H1 (cell line): Measurements from ENCODE around the gene DDI2. TPM values are rescaled to one million over a fixed set of nuclear protein-coding genes. Genes with fewer than 3 reads are reported as not detected.

Source experiments
- CTCF ChIA-PET: fragments of 300-600 bp; sonication (Branson Sonifier 250); formaldehyde crosslinking; loops from one replicate; lab custom pipeline; 2021; ENCODE audit not compliant: partially characterized antibody; lab: Charles Lee
- POLR2A ChIA-PET: fragments of 300-600 bp; sonication (Branson Sonifier 250); formaldehyde crosslinking; loops from one replicate; lab custom pipeline; 2021; ENCODE audit warnings: inconsistent platforms; ENCODE audit not compliant: partially characterized antibody; lab: Charles Lee
- DNase-seq, 2 experiments: peaks; one replicate each; pipeline versions ENCODE4 v3.0.0 to v3.0.0-alpha.2; 2010 to 2022; ENCODE audit warnings: low spot score in 2 of 2, low read depth in 1 of 2, mixed read lengths in 1 of 2
- FAIRE-seq: peaks from 2 replicates; lab custom pipeline; 2011; peaks lifted over from hg19 to GRCh38; lab: Jason Lieb, UNC
- H2AFZ ChIP-seq: 2 replicates; pipeline ENCODE4 v1.8.1; 2012; ENCODE audit warnings: low read length, inconsistent platforms
- H2AK5ac ChIP-seq: 2 replicates; pipeline ENCODE4 v1.6.1; 2013; ENCODE audit warnings: low read depth, low read length
- H2BK120ac ChIP-seq: replicated peaks from 2 replicates; pipeline ENCODE3; 2013; ENCODE audit warnings: low read depth, low read length, inconsistent platforms
- H2BK12ac ChIP-seq: 2 replicates; pipeline ENCODE4 v1.6.1; 2013; ENCODE audit warnings: low read depth, low read length
- H2BK15ac ChIP-seq: 2 replicates; pipeline ENCODE4 v1.6.1; 2013; ENCODE audit warnings: low read length
- H2BK20ac ChIP-seq: 2 replicates; pipeline ENCODE4 v1.6.1; 2013; ENCODE audit warnings: low read length
- H2BK5ac ChIP-seq: 2 replicates; pipeline ENCODE4 v1.6.1; 2013; ENCODE audit warnings: low read depth, low read length
- H3K14ac ChIP-seq: 2 replicates; pipeline ENCODE4 v1.6.1; 2013; ENCODE audit warnings: inconsistent platforms; ENCODE audit not compliant: insufficient read length
- H3K18ac ChIP-seq: 2 replicates; pipeline ENCODE4 v1.6.1; 2013; ENCODE audit warnings: low read length; ENCODE audit errors: extremely low read depth
- H3K23ac ChIP-seq: 2 replicates; pipeline ENCODE4 v1.6.1; 2013; ENCODE audit warnings: inconsistent platforms; ENCODE audit not compliant: insufficient read length
- H3K23me2 ChIP-seq: 2 replicates; pipeline ENCODE4 v1.6.1; 2013; ENCODE audit warnings: low read depth, low read length
- H3K27ac ChIP-seq: 2 replicates; pipeline ENCODE4 v1.6.1; 2011; ENCODE audit warnings: low read depth, low read length, inconsistent platforms
- H3K27me3 ChIP-seq, 4 experiments: replicated peaks in 1 of 4; 1 replicate in 1 of 4; 2 replicates in 3 of 4; pipeline versions ENCODE4 v1.6.1 to v1.8.1; 2011 to 2013; ENCODE audit warnings: low read length in 3 of 4, mild to moderate bottlenecking in 3 of 4, inconsistent platforms in 2 of 4, mixed read lengths in 2 of 4, moderate library complexity in 1 of 4; ENCODE audit not compliant: control insufficient read depth in 3 of 4, insufficient read depth in 3 of 4; ENCODE audit errors: extremely low read depth in 1 of 4
- H3K36me3 ChIP-seq, 4 experiments: 2 replicates each; pipeline versions ENCODE4 v1.6.1 to v1.8.1; 2011 to 2013; ENCODE audit warnings: mild to moderate bottlenecking in 4 of 4, low read length in 3 of 4, moderate library complexity in 2 of 4, control low read depth in 1 of 4, inconsistent platforms in 1 of 4; ENCODE audit not compliant: insufficient read depth in 4 of 4, control insufficient read depth in 2 of 4
- H3K4ac ChIP-seq: replicated peaks from 2 replicates; pipeline ENCODE3; 2013; ENCODE audit warnings: low read length, low read depth, mixed read lengths, inconsistent platforms; ENCODE audit not compliant: insufficient read length
- H3K4me1 ChIP-seq, 4 experiments: replicated peaks in 1 of 4; 1 replicate in 1 of 4; 2 replicates in 3 of 4; pipeline versions ENCODE4 v1.6.1 to v1.8.1; 2011 to 2013; ENCODE audit warnings: low read length in 3 of 4, inconsistent platforms in 2 of 4, mixed read lengths in 1 of 4; ENCODE audit not compliant: insufficient read depth in 4 of 4, control insufficient read depth in 3 of 4
- H3K4me2 ChIP-seq, 2 experiments: 2 replicates each; pipeline versions ENCODE4 v1.6.1 to v1.8.1; 2011 to 2013; ENCODE audit warnings: low read depth in 2 of 2, low read length in 2 of 2, control low read depth in 1 of 2, inconsistent platforms in 1 of 2, mild to moderate bottlenecking in 1 of 2; ENCODE audit not compliant: insufficient read depth in 1 of 2
- H3K4me3 ChIP-seq, 4 experiments: fragments of 200-600, 300-600 bp in 1 of 4; sonication (generic), shearing (Covaris generic), sonication (Bioruptor Twin) in 1 of 4; 2 replicates each; pipeline versions ENCODE4 v1.5.1 to v1.8.1; 2011 to 2016; ENCODE audit warnings: low read length in 4 of 4, low read depth in 3 of 4, control low read depth in 2 of 4, inconsistent platforms in 2 of 4, mild to moderate bottlenecking in 2 of 4, mixed read lengths in 1 of 4, moderate library complexity in 1 of 4; ENCODE audit not compliant: insufficient read depth in 2 of 4; ENCODE audit errors: extremely low read depth in 1 of 4
- H3K56ac ChIP-seq: replicated peaks from 2 replicates; pipeline ENCODE3; 2013; ENCODE audit warnings: low read depth, mild to moderate bottlenecking, mixed read lengths, low read length, inconsistent platforms; ENCODE audit not compliant: insufficient read length
- H3K79me1 ChIP-seq: 2 replicates; pipeline ENCODE4 v1.6.1; 2013; ENCODE audit warnings: low read depth, low read length, control low read depth
- H3K79me2 ChIP-seq, 2 experiments: 2 replicates each; pipeline versions ENCODE4 v1.6.1 to v1.8.1; 2012 to 2013; ENCODE audit warnings: low read length in 2 of 2, mild to moderate bottlenecking in 2 of 2, inconsistent platforms in 1 of 2; ENCODE audit not compliant: insufficient read depth in 2 of 2, control insufficient read depth in 1 of 2
- H3K9ac ChIP-seq, 4 experiments: replicated peaks in 1 of 4; 1 replicate in 1 of 4; 2 replicates in 3 of 4; pipeline versions ENCODE4 v1.6.1 to v1.8.1; 2011 to 2013; ENCODE audit warnings: low read depth in 3 of 4, low read length in 3 of 4, control low read depth in 2 of 4, mild to moderate bottlenecking in 2 of 4, moderate library complexity in 2 of 4, inconsistent platforms in 1 of 4; ENCODE audit errors: extremely low read depth in 1 of 4
- H3K9me3 ChIP-seq, 2 experiments: 2 replicates each; pipeline versions ENCODE4 v1.6.1 to v1.8.1; 2012 to 2013; ENCODE audit warnings: mild to moderate bottlenecking in 2 of 2, moderate library complexity in 2 of 2, control low read depth in 1 of 2, inconsistent platforms in 1 of 2, low read depth in 1 of 2, low read length in 1 of 2, mixed read lengths in 1 of 2; ENCODE audit not compliant: insufficient read depth in 2 of 2
- H4K20me1 ChIP-seq, 2 experiments: replicated peaks in 1 of 2; 2 replicates each; pipeline versions ENCODE3 to v1.8.1; 2011 to 2013; ENCODE audit warnings: inconsistent platforms in 2 of 2, low read length in 2 of 2, mild to moderate bottlenecking in 1 of 2; ENCODE audit not compliant: insufficient read depth in 2 of 2, control insufficient read depth in 1 of 2
- H4K5ac ChIP-seq: 2 replicates; pipeline ENCODE4 v1.6.1; 2013; ENCODE audit warnings: low read length, low read depth, mixed read lengths, inconsistent platforms; ENCODE audit not compliant: insufficient read length
- H4K8ac ChIP-seq: 2 replicates; pipeline ENCODE4 v1.8.0; 2013; ENCODE audit warnings: mild to moderate bottlenecking, moderate library complexity, low read length, inconsistent platforms; ENCODE audit not compliant: insufficient read depth; ENCODE audit errors: extremely low read depth
- H4K91ac ChIP-seq: replicated peaks from 2 replicates; pipeline ENCODE3; 2013; ENCODE audit warnings: low read length, mixed read lengths, inconsistent platforms; ENCODE audit not compliant: insufficient read length
- EZH2 ChIP-seq: fragments of 200-600 bp; sonication (generic); IDR thresholded peaks from 2 replicates; pipeline ENCODE4 v1.7.1; 2012; ENCODE audit warnings: low read depth, mild to moderate bottlenecking, moderate library complexity, low read length, inconsistent platforms; ENCODE audit not compliant: severe bottlenecking
- GABPA ChIP-seq: IDR thresholded peaks from 2 replicates; pipeline ENCODE4 v1.6.1; 2011; ENCODE audit warnings: mild to moderate bottlenecking, low read length, moderate library complexity, borderline replicate concordance; ENCODE audit not compliant: insufficient read depth
- JUND ChIP-seq: IDR thresholded peaks from 2 replicates; pipeline ENCODE4 v1.6.1; 2011; ENCODE audit warnings: mild to moderate bottlenecking, improper control_type of control experiment, low read length
- NRF1 ChIP-seq: IDR thresholded peaks from 2 replicates; pipeline ENCODE4 v1.6.1; 2011; ENCODE audit warnings: mild to moderate bottlenecking, low read depth, low read length, improper control_type of control experiment
- SIN3A ChIP-seq, 2 experiments: IDR thresholded peaks in 1 of 2; conservative IDR thresholded peaks in 1 of 2; 2 replicates each; pipeline ENCODE4 v1.6.1; 2011 to 2012; ENCODE audit warnings: low read length in 2 of 2, improper control_type of control experiment in 1 of 2, low read depth in 1 of 2, mild to moderate bottlenecking in 1 of 2
- SP2 ChIP-seq: IDR thresholded peaks from 2 replicates; pipeline ENCODE4 v1.6.1; 2012; ENCODE audit warnings: mild to moderate bottlenecking, low read length, inconsistent platforms
- WGBS, 2 experiments: shearing (Covaris generic) in 1 of 2; methylation state at CpG; one replicate each; pipeline versions ENCODE4 v1.1.6 to v1.1.7; 2013 to 2015; ENCODE audit warnings: low lambda C conversion rate in 2 of 2, mixed read lengths in 2 of 2, inconsistent platforms in 1 of 2, low coverage in 1 of 2, missing lambda C conversion rate in 1 of 2; ENCODE audit not compliant: insufficient replicate concordance in 2 of 2, insufficient coverage in 1 of 2, insufficient read length in 1 of 2; ENCODE audit errors: extremely low coverage in 1 of 2, missing lambda C conversion rate in 1 of 2; 5-methylcytosine and 5-hydroxymethylcytosine counted together
- polyA plus RNA-seq, 7 experiments: library from polyadenylated mRNA; depleted of rRNA in 3 of 7; stranded (reverse) in 5 of 7; unstranded in 2 of 7; fragments of >200 nt in 5 of 7; fragments of 200-250 nt in 2 of 7; gene quantifications; 1 replicate in 5 of 7; 2 replicates in 1 of 7; 4 replicates in 1 of 7; pipeline versions ENCODE4 v1.2.1 to v1.2.3, GENCODE V29; 2011 to 2013; ENCODE audit warnings: missing spikeins in 2 of 7, mixed read lengths in 2 of 7
- total RNA-seq: library from RNA; stranded (reverse); fragmentation: NEBNext Ultra II Directional; extraction: Animal tissue kit (Norgen Biotek cat#: 25700); gene quantifications from 2 replicates; pipeline ENCODE4 v1.2.1, GENCODE V29; 2021
- TF ChIP-seq, protein P1 (sequence below): IDR thresholded peaks from 2 replicates; pipeline ENCODE4 v1.6.1; 2011; ENCODE audit warnings: low read depth, mild to moderate bottlenecking, low read length; ENCODE audit not compliant: insufficient read depth
- TF ChIP-seq, protein P2 (sequence below): IDR thresholded peaks from 2 replicates; pipeline ENCODE4 v1.6.1; 2012; ENCODE audit warnings: inconsistent platforms

The DDI2 gene
- total and polyA plus RNA-seq, 2 of the 8 experiments (the other 6 are each of a cell fraction or from before 2014, with no cell fraction given) = 7.7 to 38.3 TPM

DNA sequence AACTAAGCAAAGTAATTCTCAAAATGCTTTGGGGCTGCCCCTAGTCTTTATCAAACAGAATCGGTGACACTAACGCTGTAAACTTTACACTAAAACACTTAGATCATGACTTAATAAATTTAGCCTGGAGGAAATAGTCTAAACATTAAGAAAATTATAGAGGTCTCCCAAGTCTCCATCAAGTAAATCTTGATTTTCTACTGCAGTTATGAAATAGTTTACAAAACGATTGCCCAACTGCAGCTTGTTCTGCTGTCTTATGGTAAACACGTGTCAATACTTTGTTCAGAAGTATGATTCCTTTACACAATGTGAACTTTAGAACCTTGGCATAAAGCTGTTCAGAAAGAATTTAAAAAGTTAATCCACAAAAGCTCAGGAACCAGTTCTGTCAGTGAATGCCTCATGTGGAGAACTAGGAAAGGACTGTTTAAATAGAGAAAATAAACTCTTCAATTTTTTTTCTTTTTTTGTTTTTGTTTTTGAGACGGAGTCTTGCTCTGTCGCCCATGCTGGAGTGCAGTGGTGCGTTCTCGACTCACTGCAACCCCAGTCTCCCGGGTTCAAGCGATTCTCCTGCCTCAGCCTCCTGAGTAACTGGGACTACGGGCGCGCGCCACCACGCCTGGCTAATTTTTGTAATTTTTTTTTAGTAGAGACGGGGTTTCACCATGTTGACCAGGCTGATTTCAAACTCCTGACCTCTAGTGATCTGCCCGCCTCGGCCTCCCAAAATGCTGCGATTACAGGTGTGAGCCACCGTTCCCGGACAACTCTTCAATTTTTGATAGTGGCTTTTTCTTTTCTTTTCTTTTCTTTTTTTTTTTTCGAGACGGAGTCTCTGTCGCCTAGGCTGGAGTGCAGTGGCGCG, 1.6 kb downstream of the DDI2 start:
- H2AFZ ChIP-seq = no peak overlapping the region
- no peak overlapping the region for H4K8ac ChIP-seq
- H3K23ac ChIP-seq = no peak overlapping the region
- peaks cover 2% of the 10 kb centered on the region; the same call in 1 of the 2 replicates for H3K79me1 ChIP-seq
- H3K4ac ChIP-seq = no peak overlapping the region
- no peak overlapping the region for H2BK15ac ChIP-seq
- H2BK120ac ChIP-seq = no peak overlapping the region
- H3K9ac ChIP-seq = peak overlapping the region in 3 of 4 experiments; percentile 67 to 85 (median 78); a peak in 3 of 7 replicates
- no peak overlapping the region for H4K5ac ChIP-seq
- H3K79me2 ChIP-seq = peaks cover 20 to 62% of the 10 kb centered on the region in 2 experiments
- FAIRE-seq = no peak
- H3K14ac ChIP-seq = no peak overlapping the region
- CTCF ChIA-PET = interaction anchor here (0.7 to 1.4 kb wide), 5 partner anchors 24 to 122 kb away, joined by 3 to 4 read pairs (median 3); partner anchors contain the start of gene DNAJC16
- H2BK12ac ChIP-seq = no peak overlapping the region
- WGBS, 2 experiments = 88% methylated on average over 21 of the region's 26 CpGs; no CpG with 5 or more reads in 1 of the 2 experiments
- H3K36me3 ChIP-seq = no peaks in the 10 kb centered on the region; a peak in 1 of 8 replicates
- H2AK5ac ChIP-seq = no peak overlapping the region
- POLR2A ChIA-PET = interaction anchor here (0.7 to 5.7 kb wide), 8 partner anchors 14 to 1454 kb away, joined by 3 to 37 read pairs (median 3); no protein-coding TSS in a partner anchor
- H4K20me1 ChIP-seq = peaks cover 3 to 6% of the 10 kb centered on the region in 2 experiments
- no peak overlapping the region for H3K56ac ChIP-seq
- no peak overlapping the region for H2BK20ac ChIP-seq
- H4K91ac ChIP-seq = no peak overlapping the region
- no peak overlapping the region for H3K27ac ChIP-seq
- no peak for DNase-seq
- H3K4me1 ChIP-seq = peaks cover 0 to 5% (median 0%) of the 10 kb centered on the region in 4 experiments; a peak in 1 of 7 replicates
- H3K18ac ChIP-seq = no peak overlapping the region
- H3K4me2 ChIP-seq = peak overlapping the region; percentile 69 to 80
- peak overlapping the region; percentile 71 to 97 (median 85) for H3K4me3 ChIP-seq
- H2BK5ac ChIP-seq = no peak overlapping the region
- peaks cover 4% of the 10 kb centered on the region for H3K23me2 ChIP-seq
- no peaks in the 10 kb centered on the region for H3K9me3 ChIP-seq
- H3K27me3 ChIP-seq = no peaks in the 10 kb centered on the region
- no peak for TF ChIP-seq GABPA
- no peak for TF ChIP-seq SP2
- no peak for TF ChIP-seq NRF1
- TF ChIP-seq, protein P1, sequence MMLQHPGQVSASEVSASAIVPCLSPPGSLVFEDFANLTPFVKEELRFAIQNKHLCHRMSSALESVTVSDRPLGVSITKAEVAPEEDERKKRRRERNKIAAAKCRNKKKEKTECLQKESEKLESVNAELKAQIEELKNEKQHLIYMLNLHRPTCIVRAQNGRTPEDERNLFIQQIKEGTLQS = no peak
- TF ChIP-seq JUND = no peak
- no peak for TF ChIP-seq SIN3A (conservative IDR thresholded peaks at IDR 0.05 in 1 of 2, IDR thresholded peaks at IDR 0.05 in 1 of 2; ENCODE audit: low read depth in 1 of 2, low read length in 2 of 2)
- TF ChIP-seq, protein P2, sequence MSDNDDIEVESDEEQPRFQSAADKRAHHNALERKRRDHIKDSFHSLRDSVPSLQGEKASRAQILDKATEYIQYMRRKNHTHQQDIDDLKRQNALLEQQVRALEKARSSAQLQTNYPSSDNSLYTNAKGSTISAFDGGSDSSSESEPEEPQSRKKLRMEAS = no peak
- TF ChIP-seq EZH2 = no peak
